ENCODE data around the gene FOXL3. TPM values are rescaled to one million over a fixed set of nuclear protein-coding genes. Genes with fewer than 3 reads are reported as not detected.

The FOXL3 gene
- total RNA-seq, 2 donors from 2014 or later, result not detected

DNA sequence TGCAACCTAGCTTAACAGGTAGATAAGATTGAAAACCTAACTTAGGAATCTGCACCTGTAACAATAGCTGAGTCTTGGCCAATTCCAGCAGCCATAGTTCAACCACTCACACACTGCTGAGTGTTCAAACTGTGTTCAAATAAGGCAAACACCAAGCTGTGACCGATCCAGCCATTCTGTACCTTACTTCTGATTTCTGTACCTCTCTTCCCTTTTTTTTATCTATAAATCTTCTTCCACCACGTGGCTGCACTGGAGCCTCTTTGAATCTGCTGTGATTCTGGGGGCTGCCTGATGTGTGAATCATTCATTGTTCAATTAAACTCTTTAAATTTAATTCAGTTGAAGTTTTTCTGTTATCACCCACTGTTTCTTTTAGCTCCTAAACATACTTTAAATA is 15.7 kb upstream of the FOXL3 start:
- TF ChIP-seq POLR2AphosphoS5 (IDR thresholded peaks at IDR 0.05) (no peak), POLR2A (IDR thresholded peaks at IDR 0.05) (no peak), CTCF (IDR thresholded peaks at IDR 0.05) (no peak)
- Histone ChIP-seq H3K4me3 (no peak overlapping the region), H3K4me1 (replicated peaks) (no peaks in the 10 kb centered on the region), H3K9me3 (no peaks in the 10 kb centered on the region), H3K36me3 (no peaks in the 10 kb centered on the region), H3K27me3 (replicated peaks; ENCODE audit: insufficient read depth) (no peaks in the 10 kb centered on the region), H3K27ac (no peak overlapping the region)
- intact Hi-C loops (cut with DNase I), result no loop called here
- 52% methylated on average over 2 of the region's 2 CpGs for WGBS
- no peak for DNase-seq (ENCODE audit: low spot score)

DNA sequence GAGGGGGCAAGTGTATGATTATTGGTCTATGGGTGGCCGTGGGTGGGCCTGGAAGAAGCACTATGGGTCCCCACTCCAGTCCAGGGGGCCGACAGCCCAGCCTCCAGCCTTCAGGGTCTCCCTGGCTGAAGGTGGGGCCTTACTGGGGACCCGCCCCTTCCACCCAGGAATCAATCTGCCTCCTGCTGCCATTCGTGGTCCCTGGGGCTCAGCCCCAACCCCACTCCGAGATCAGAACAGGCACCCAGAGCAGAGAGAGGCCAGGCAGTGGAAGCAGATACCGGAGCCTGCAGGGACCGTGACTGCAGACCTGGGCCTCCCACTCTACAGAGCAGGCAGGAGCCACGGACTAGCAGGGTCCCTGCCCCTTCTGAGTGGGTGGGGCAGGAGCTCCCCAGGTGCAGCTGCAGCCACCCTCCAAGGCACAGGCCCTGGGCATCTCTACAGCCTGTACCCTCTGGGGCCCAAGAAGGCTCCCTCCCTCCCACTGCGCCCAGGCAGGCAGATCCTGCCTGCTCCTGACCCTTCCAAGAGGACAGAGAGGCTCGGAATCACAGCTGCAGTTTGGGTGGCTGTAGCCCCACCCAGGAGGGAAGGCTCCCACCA is 13.6 kb upstream of the FOXL3 start:
- Histone ChIP-seq H3K4me1 (replicated peaks) (no peaks in the 10 kb centered on the region), H3K9me3 (no peaks in the 10 kb centered on the region), H3K4me3 (no peak overlapping the region), H3K27ac (no peak overlapping the region), H3K36me3 (no peaks in the 10 kb centered on the region), H3K27me3 (replicated peaks; ENCODE audit: insufficient read depth) (no peaks in the 10 kb centered on the region)
- WGBS, result 74% methylated on average over 10 of the region's 10 CpGs
- intact Hi-C loops (cut with DNase I), result no loop called here
- DNase-seq (ENCODE audit: low spot score), result no peak
- no peak for TF ChIP-seq CTCF (IDR thresholded peaks at IDR 0.05)
- no peak for TF ChIP-seq POLR2A (IDR thresholded peaks at IDR 0.05)
- TF ChIP-seq POLR2AphosphoS5 (IDR thresholded peaks at IDR 0.05), result no peak

DNA sequence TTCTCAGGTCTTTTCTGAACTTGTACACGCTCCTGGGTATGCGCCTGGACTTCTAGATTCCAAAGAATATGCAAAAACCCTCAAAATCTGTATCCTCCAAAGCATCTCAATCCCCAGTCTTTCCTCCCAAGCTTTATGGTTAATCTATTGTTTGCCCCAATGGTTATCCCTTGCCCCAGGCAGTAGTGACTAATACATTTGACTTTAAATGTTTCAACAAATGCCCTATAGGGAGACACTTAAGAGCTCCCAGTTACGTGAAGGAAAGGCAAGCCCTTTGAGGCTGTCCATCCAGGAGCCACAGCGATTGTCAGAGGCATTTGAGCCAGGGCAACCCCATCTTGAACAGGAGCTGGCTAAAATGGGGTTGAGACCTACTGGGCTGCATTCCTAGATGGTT is 12.7 kb upstream of the FOXL3 start:
- H3K27me3 ChIP-seq (replicated peaks; ENCODE audit: insufficient read depth), result no peaks in the 10 kb centered on the region
- intact Hi-C loops (cut with DNase I), result no loop called here
- TF ChIP-seq POLR2A (IDR thresholded peaks at IDR 0.05) (no peak), CTCF (IDR thresholded peaks at IDR 0.05) (no peak), POLR2AphosphoS5 (IDR thresholded peaks at IDR 0.05) (no peak)
- H3K9me3 ChIP-seq, result no peaks in the 10 kb centered on the region
- no peaks in the 10 kb centered on the region for H3K4me1 ChIP-seq (replicated peaks)
- no peak for DNase-seq (ENCODE audit: low spot score)
- no peak overlapping the region for H3K27ac ChIP-seq
- 90% methylated on average over 4 of the region's 4 CpGs for WGBS
- H3K36me3 ChIP-seq, result no peaks in the 10 kb centered on the region
- H3K4me3 ChIP-seq, result no peak overlapping the region

DNA sequence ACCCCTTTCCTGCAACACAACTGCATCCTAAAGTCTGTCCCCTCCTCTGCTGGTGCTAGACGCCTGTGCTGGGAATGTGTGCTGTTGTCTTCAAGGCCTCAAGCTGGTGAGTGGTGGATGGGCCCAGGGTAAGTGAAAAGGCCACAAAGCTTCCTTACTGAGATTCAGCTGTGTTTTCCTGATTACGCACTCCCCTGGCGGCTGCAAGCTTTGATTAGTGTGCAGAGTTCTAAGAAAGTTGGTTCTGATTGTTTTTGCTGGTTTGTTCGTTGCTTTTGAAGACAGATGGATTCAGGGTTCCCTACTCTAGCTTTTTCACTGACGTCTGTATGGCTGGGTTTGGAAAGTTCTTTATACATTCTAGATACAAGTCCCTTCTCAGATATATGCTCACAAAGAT is 11.9 kb upstream of the FOXL3 start:
- H3K4me1 ChIP-seq (replicated peaks), result no peaks in the 10 kb centered on the region
- TF ChIP-seq POLR2A (IDR thresholded peaks at IDR 0.05), result no peak
- TF ChIP-seq CTCF (IDR thresholded peaks at IDR 0.05), result no peak
- no peak for TF ChIP-seq POLR2AphosphoS5 (IDR thresholded peaks at IDR 0.05)
- no peaks in the 10 kb centered on the region for H3K36me3 ChIP-seq
- no peak overlapping the region for H3K27ac ChIP-seq
- no peaks in the 10 kb centered on the region for H3K27me3 ChIP-seq (replicated peaks; ENCODE audit: insufficient read depth)
- WGBS, result 77% methylated on average over 5 of the region's 5 CpGs
- no peak overlapping the region for H3K4me3 ChIP-seq
- no peaks in the 10 kb centered on the region for H3K9me3 ChIP-seq
- no peak for DNase-seq (ENCODE audit: low spot score)
- intact Hi-C loops (cut with DNase I), result no loop called here

GRCh38 chr7:279821-280220 is 10.1 kb upstream of the FOXL3 start:
- intact Hi-C loops (cut with DNase I), result no loop called here
- H3K27ac ChIP-seq, result no peak overlapping the region
- H3K9me3 ChIP-seq, result no peaks in the 10 kb centered on the region
- no peak overlapping the region for H3K4me3 ChIP-seq
- no peak for TF ChIP-seq POLR2A (IDR thresholded peaks at IDR 0.05)
- no peak for TF ChIP-seq CTCF (IDR thresholded peaks at IDR 0.05)
- TF ChIP-seq POLR2AphosphoS5 (IDR thresholded peaks at IDR 0.05), result no peak
- H3K36me3 ChIP-seq, result no peaks in the 10 kb centered on the region
- no peak for DNase-seq (ENCODE audit: low spot score)
- 77% methylated on average over 10 of the region's 10 CpGs for WGBS
- H3K27me3 ChIP-seq (replicated peaks; ENCODE audit: insufficient read depth), result peaks cover 4% of the 10 kb centered on the region
- H3K4me1 ChIP-seq (replicated peaks), result no peaks in the 10 kb centered on the region
